GM12874 (cell line): ENCODE results near the gene ALDH1A1.

Source experiments
- CTCF ChIP-seq: IDR thresholded peaks from 2 replicates; pipeline ENCODE4 v1.5.1; 2011; ENCODE audit warnings: low read depth, mild to moderate bottlenecking, control low read depth, low read length, moderate library complexity; ENCODE audit not compliant: insufficient read depth

Gene ALDH1A1

DNA sequence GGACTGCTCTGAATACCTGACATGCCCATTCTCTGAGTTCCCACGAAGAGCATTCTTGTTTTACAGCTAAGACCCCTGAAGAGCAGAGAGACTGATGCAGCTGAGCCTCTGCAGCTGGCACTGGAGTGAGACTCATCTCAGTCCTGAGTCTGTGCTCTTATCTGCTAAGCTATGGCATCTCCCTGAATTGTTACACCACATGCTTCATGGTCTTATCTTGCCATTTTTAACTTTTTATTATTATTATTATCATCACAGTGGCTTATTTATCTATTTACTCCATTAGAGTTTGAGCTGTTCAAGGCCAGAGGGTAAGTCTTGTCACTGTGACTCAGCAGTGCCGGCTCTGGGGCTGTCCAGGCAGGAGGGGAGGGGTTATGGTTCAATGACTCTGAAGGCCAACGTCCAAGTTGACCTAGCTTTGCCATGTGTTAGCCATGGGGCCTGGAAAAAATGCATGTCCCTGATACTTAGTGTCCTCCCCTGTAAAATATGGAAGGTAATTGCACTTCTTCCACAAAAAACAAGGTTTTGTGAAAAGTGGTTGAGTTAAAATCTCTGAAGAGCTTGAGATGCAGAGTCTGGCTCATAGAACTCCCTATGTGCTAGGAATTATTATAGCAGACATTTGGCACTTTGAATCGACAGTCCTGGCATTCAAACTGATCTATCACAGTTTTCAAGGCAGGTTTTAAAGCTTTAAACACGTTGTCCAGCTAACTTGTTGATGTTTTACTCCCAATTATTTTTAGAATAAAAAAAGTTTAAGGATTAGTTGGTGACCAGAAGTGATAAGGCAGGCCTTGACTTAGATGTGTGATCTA, 94.6 kb downstream of the ALDH1A1 start:
- TF ChIP-seq CTCF, result no peak

DNA sequence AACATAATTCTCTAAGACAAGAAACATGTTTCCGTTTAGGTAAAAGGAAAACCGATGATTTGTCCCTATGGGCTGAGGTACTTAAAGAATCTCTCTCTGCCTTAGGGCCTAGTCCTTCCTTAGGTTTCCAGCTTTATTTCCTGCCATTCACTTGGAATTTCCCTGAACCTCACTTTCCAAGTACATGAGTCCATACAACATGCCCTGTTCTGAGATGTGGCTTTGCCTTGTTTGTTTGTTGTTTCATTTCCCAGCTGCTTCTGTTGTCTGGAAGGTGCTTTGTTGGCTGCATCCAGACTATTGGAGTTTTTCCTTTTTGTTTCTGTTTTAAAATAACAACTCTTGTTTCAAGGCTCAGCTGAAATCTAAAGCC, 95.2 kb downstream of the ALDH1A1 start:
- TF ChIP-seq CTCF, result no peak

- peak; percentile 19; the same call in 1 of the 2 replicates for TF ChIP-seq CTCF
Measured at GRCh38 chr9:72856972-72857623, 95.8 kb downstream of the ALDH1A1 start.

GRCh38 chr9:72855890-72856523, 96.8 kb downstream of the ALDH1A1 start:
- TF ChIP-seq CTCF, result no peak

DNA sequence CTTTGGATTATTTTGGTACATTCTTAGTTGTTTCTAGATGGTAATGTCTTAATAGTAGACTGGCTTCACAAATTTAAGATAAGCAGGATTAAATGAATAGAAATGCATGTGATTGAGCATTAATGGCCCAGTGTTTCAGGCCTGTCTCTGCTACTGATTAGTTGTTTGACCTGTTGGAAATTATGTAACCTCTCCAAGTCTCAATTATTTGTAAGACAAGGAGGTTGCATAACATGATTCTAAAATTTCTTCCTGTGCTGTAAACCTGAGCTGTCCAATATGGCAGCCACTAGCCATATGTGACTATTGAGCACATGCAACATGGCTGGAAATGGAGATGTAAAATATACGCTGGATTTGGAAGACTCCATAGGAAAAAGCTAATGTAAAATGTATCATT, 97.5 kb downstream of the ALDH1A1 start:
- no peak for TF ChIP-seq CTCF
